HG02970 (cell line): ENCODE measurements around the gene FAM72A.
"Not testable (repeated sequence)": the region's sequence is repeated elsewhere in the genome, so short reads cannot be mapped to it uniquely, and the experiment has no call there.

Experiments
- ATAC-seq: cut with Tn5 transposase; IDR thresholded peaks from one replicate; pipeline ENCODE4 v1.9.1; 2021; ENCODE audit warnings: mild to moderate bottlenecking, moderate library complexity, moderate number of reproducible peaks; ENCODE audit not compliant: unreplicated experiment, low FRiP score

The FAM72A gene

GRCh38 chr1:206173110-206173719, 29.4 kb downstream of the FAM72A start:
- not testable (repeated sequence) for ATAC-seq

GRCh38 chr1:206169794-206170193, 32.8 kb downstream of the FAM72A start:
- not testable (repeated sequence) for ATAC-seq

- not testable (repeated sequence) for ATAC-seq
Observed at GRCh38 chr1:206167350-206168029, 35.1 kb downstream of the FAM72A start.

- ATAC-seq, result no peak
Observed at GRCh38 chr1:206145771-206146290, 56.8 kb downstream of the FAM72A start.

- ATAC-seq, result no peak
Observed at GRCh38 chr1:206144605-206145004, 58.0 kb downstream of the FAM72A start.

GRCh38 chr1:206143537-206144172, 59.0 kb downstream of the FAM72A start:
- ATAC-seq, result no peak

GRCh38 chr1:206142770-206143169, 59.9 kb downstream of the FAM72A start:
- no peak for ATAC-seq

GRCh38 chr1:206142011-206142410, 60.6 kb downstream of the FAM72A start:
- no peak for ATAC-seq

GRCh38 chr1:206136241-206136640, 66.4 kb downstream of the FAM72A start:
- ATAC-seq, result no peak
